Progenitor cell of endocrine pancreas (in vitro differentiated cells): ENCODE measurements around the gene GLDC. TPM values are rescaled to one million over a fixed set of nuclear protein-coding genes. Genes with fewer than 3 reads are reported as not detected.

ENCODE experiments used
- DNase-seq: peaks from one replicate; pipeline ENCODE4 v3.0.0; 2021; ENCODE audit warnings: low spot score; ENCODE audit not compliant: unreplicated experiment
- H3K27ac Mint-ChIP-seq: 2 replicates; pipeline ENCODE4 v1.8.0; 2021; ENCODE audit warnings: mild to moderate bottlenecking, moderate library complexity, mixed read lengths
- H3K27me3 Mint-ChIP-seq: 2 replicates; pipeline ENCODE4 v1.8.0; 2021; ENCODE audit warnings: mixed read lengths
- H3K36me3 Mint-ChIP-seq: 2 replicates; pipeline ENCODE4 v1.8.0; 2022; ENCODE audit warnings: mixed read lengths; ENCODE audit not compliant: insufficient read depth
- H3K4me1 Mint-ChIP-seq: 2 replicates; pipeline ENCODE4 v1.8.0; 2021; ENCODE audit warnings: low read depth, mixed read lengths
- H3K4me3 Mint-ChIP-seq: 2 replicates; pipeline ENCODE4 v1.8.0; 2021; ENCODE audit warnings: low read depth, mild to moderate bottlenecking, moderate library complexity, mixed read lengths
- H3K9me3 Mint-ChIP-seq: 2 replicates; pipeline ENCODE4 v1.8.0; 2021; ENCODE audit warnings: low read depth, mixed read lengths
- total RNA-seq: library from RNA; stranded (reverse); gene quantifications from 2 replicates; pipeline ENCODE4 v1.2.1, GENCODE V29; 2021
- TF ChIP-seq, protein P1 (sequence below): fragments of 200-600 bp; sonication (generic); IDR thresholded peaks from one replicate; pipeline ENCODE4 v1.5.0; 2021; ENCODE audit warnings: antibody characterized with exemption, mild to moderate bottlenecking; ENCODE audit not compliant: unreplicated experiment

GLDC gene
- total RNA-seq, 1 donor from 2014 or later: 11.3 TPM

DNA sequence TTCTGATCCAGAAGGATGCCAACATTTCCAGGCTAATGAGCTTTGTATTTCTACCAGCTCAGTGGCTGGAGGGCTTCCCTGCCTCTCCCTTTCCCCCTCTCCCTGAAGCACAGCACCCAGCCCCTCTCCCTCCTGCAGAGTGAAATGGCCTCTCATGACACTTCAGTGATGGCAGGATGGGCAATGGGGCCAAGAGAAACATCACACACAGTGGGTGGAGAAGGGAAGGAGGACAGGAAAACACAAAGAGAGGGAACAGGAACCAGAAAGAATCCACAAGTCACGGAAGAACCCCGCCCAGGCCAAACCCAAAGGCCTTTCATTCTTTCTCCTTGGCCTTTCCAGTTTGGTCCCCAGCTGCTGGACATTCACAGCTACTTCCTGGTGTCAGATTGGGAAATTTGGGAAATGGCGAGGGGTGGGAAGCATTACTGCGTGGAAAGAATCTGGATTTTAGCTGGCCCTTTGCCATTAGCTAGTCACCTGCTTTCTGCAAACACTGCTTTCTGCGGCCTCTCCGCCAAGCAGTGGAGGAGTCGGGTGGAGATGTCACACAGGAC lies 82.6 kb downstream of the GLDC start:
- Mint-ChIP-seq H3K9me3 (no peaks in the 10 kb centered on the region), H3K4me3 (no peak overlapping the region), H3K4me1 (no peaks in the 10 kb centered on the region), H3K36me3 (no peaks in the 10 kb centered on the region), H3K27me3 (no peaks in the 10 kb centered on the region), H3K27ac (no peak overlapping the region)
- TF ChIP-seq, protein P1, sequence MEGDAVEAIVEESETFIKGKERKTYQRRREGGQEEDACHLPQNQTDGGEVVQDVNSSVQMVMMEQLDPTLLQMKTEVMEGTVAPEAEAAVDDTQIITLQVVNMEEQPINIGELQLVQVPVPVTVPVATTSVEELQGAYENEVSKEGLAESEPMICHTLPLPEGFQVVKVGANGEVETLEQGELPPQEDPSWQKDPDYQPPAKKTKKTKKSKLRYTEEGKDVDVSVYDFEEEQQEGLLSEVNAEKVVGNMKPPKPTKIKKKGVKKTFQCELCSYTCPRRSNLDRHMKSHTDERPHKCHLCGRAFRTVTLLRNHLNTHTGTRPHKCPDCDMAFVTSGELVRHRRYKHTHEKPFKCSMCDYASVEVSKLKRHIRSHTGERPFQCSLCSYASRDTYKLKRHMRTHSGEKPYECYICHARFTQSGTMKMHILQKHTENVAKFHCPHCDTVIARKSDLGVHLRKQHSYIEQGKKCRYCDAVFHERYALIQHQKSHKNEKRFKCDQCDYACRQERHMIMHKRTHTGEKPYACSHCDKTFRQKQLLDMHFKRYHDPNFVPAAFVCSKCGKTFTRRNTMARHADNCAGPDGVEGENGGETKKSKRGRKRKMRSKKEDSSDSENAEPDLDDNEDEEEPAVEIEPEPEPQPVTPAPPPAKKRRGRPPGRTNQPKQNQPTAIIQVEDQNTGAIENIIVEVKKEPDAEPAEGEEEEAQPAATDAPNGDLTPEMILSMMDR: no peak
- no peak for DNase-seq

DNA sequence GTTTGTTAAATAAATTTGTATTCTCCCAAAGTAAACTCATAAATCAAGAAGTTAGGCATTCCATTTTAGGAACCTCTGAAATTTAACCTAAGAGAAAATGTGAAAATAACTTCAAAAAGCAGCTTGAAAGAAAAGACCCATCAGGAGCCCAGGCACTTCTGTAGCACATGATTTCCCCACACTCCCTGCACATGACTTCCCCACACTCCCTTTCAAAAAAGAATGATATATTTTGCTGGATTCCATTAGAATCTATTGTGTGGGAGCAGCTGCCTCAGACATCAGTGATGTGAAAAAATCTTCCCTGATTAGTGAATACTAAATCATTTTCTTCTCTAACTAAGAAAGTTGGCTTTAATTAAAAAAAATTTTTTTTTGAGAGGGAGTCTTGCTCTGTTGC lies 83.3 kb downstream of the GLDC start:
- no peaks in the 10 kb centered on the region for H3K4me1 Mint-ChIP-seq
- no peaks in the 10 kb centered on the region for H3K27me3 Mint-ChIP-seq
- no peak overlapping the region for H3K27ac Mint-ChIP-seq
- no peak overlapping the region for H3K4me3 Mint-ChIP-seq
- H3K9me3 Mint-ChIP-seq: no peaks in the 10 kb centered on the region
- TF ChIP-seq, protein P1: no peak
- no peaks in the 10 kb centered on the region for H3K36me3 Mint-ChIP-seq
- DNase-seq: no peak

DNA sequence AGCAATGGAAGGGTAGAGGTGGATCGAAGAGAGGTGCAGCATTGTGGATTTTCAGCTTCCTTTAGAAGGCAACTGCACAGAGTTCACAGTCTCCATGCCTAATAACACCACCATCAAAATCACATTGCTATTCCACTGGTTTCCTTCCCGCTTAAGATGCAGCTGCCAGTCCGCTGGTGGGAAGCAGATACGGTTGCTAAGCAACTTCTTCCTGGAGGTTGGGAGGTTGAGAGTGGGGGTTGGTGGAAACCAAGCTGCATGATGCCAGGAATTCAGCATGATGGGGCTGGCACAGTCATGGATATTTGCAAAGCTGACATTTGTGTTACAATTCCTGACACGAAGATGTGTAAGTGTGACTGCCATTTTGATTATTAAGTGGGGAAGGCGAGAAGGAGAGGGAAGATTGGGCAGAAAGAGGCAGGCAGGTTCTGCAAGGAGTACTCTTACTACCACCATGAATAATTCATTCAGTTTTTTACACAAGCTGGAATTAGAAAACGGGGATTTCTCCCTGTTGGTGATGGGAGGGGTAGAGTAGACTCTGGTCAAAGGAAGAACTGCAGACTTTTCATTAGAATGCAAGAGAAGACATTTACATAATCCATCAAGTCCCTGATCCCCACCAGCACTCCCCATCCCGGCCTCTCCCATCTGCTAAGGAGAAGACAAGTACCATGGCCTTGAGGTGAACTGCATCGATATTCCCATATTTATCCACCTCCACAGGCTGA lies 87.5 kb downstream of the GLDC start:
- Mint-ChIP-seq H3K9me3 (no peaks in the 10 kb centered on the region), H3K27ac (no peak overlapping the region), H3K4me3 (no peak overlapping the region), H3K36me3 (peaks cover 2% of the 10 kb centered on the region), H3K27me3 (no peaks in the 10 kb centered on the region), H3K4me1 (no peaks in the 10 kb centered on the region)
- no peak for DNase-seq
- TF ChIP-seq, protein P1: no peak

DNA sequence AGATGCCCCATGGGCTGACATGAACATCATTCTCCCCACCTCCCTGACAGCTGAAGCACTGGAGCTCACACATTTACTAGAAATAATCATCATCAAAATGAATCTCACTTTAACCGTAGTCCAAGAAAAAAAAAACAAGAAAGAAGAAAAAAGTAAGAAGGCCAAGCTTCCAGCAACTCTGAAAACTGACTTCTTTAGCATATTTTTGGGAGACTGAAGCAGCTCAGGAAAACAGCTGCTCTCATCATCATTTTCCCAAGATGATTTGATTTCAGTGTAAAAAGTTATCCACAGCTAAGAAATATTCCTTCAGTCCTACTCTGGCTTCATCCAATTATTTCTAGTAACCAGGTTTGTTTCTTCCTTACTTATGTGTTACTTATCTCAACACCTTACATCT lies 91.7 kb downstream of the GLDC start:
- H3K4me1 Mint-ChIP-seq: no peaks in the 10 kb centered on the region
- H3K27me3 Mint-ChIP-seq: no peaks in the 10 kb centered on the region
- H3K9me3 Mint-ChIP-seq: no peaks in the 10 kb centered on the region
- no peak for DNase-seq
- no peak overlapping the region for H3K27ac Mint-ChIP-seq
- H3K36me3 Mint-ChIP-seq: peaks cover 2% of the 10 kb centered on the region
- H3K4me3 Mint-ChIP-seq: no peak overlapping the region
- TF ChIP-seq, protein P1: no peak

DNA sequence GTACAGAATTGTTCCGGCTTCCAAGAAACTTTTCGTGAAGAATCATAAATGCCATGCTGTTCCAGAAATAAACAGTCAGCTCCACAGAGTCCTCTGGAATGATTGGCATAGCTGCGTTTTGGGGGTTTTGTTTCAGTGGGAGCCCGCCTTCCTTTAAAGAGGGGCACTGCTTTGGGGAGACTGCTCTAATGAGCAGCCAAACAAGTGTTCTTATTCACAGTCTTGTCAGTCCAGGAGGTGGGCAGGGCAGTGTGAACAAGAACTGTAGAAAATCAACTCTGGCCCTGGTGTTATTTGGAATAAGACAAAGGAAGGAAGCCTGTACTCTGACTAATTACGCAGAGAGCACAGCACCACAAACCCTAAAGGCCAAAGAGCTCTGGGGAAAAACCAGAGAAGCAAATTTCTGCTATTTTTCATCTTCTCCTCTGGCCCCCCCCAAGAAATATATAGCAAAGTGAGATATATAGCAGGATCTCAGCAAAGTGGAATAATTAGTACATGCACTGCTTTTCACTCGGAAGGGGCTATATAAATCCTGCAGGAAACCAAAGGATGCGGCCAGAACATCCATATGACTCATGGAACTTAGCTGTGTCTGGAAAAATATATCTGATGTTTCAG lies 92.9 kb downstream of the GLDC start:
- H3K4me1 Mint-ChIP-seq: no peaks in the 10 kb centered on the region

More for the DNA sequence above, 92.9 kb downstream of the GLDC start:
- TF ChIP-seq, protein P1: no peak
- DNase-seq: no peak
- Mint-ChIP-seq H3K36me3 (peaks cover 2% of the 10 kb centered on the region), H3K27ac (no peak overlapping the region), H3K9me3 (no peaks in the 10 kb centered on the region), H3K27me3 (no peaks in the 10 kb centered on the region), H3K4me3 (no peak overlapping the region)
